ENCODE data around the gene ETV7.

ETV7 gene

GRCh38 chr6:36381502-36382389 is 5.7 kb downstream of the ETV7 start (continued):
- no peak for TF ChIP-seq PATZ1 (CRISPR knock-in tag; IDR thresholded peaks at IDR 0.05; ENCODE audit: borderline replicate concordance)
- TF ChIP-seq ZFP3 (CRISPR knock-in tag; IDR thresholded peaks at IDR 0.05): no peak

- no peak for TF ChIP-seq TOX (CRISPR knock-in tag; IDR thresholded peaks at IDR 0.05; ENCODE audit: borderline replicate concordance)
- no peak for TF ChIP-seq BACH2 (CRISPR knock-in tag; IDR thresholded peaks at IDR 0.05; ENCODE audit: borderline replicate concordance)
- no peak for TF ChIP-seq ZNF70 (CRISPR knock-in tag; IDR thresholded peaks at IDR 0.05)
- no peak for TF ChIP-seq RARB (CRISPR knock-in tag; IDR thresholded peaks at IDR 0.05)
- TF ChIP-seq ZNF565 (CRISPR knock-in tag; conservative IDR thresholded peaks at IDR 0.05; ENCODE audit: low read depth): no peak
- TF ChIP-seq ZFP3 (CRISPR knock-in tag; IDR thresholded peaks at IDR 0.05): no peak
- TF ChIP-seq ESRRG (CRISPR knock-in tag; IDR thresholded peaks at IDR 0.05): no peak
- no peak for TF ChIP-seq TSHZ2 (CRISPR knock-in tag; IDR thresholded peaks at IDR 0.05)
- no peak for TF ChIP-seq PPARA (CRISPR knock-in tag; IDR thresholded peaks at IDR 0.05; ENCODE audit: borderline replicate concordance)
- no peak for TF ChIP-seq ZNF8 (CRISPR knock-in tag; IDR thresholded peaks at IDR 0.05)
- TF ChIP-seq PATZ1 (CRISPR knock-in tag; IDR thresholded peaks at IDR 0.05; ENCODE audit: borderline replicate concordance): no peak
- TF ChIP-seq CSDC2 (CRISPR knock-in tag; IDR thresholded peaks at IDR 0.05): no peak
- TF ChIP-seq ZFP30 (CRISPR knock-in tag; IDR thresholded peaks at IDR 0.05): no peak
- no peak for TF ChIP-seq CREB5 (CRISPR knock-in tag; IDR thresholded peaks at IDR 0.05; ENCODE audit: low read depth)
- no peak for TF ChIP-seq SNAI2 (CRISPR knock-in tag; IDR thresholded peaks at IDR 0.05)
- no peak for TF ChIP-seq ISL1 (CRISPR knock-in tag; IDR thresholded peaks at IDR 0.05)
- TF ChIP-seq ZC3H10 (CRISPR knock-in tag; IDR thresholded peaks at IDR 0.05): no peak
- no peak for TF ChIP-seq ARNTL (CRISPR knock-in tag; IDR thresholded peaks at IDR 0.05; ENCODE audit: borderline replicate concordance, low read depth)
- TF ChIP-seq GLIS3 (CRISPR knock-in tag; IDR thresholded peaks at IDR 0.05): no peak
- TF ChIP-seq TCF4 (CRISPR knock-in tag; IDR thresholded peaks at IDR 0.05; ENCODE audit: borderline replicate concordance): no peak
- no peak for ATAC-seq
These were observed 7.3 kb downstream of the ETV7 start for GRCh38 chr6:36380166-36380565.

- no peak for ATAC-seq
- TF ChIP-seq TOX (CRISPR knock-in tag; IDR thresholded peaks at IDR 0.05; ENCODE audit: borderline replicate concordance): no peak
- no peak for TF ChIP-seq ARNTL (CRISPR knock-in tag; IDR thresholded peaks at IDR 0.05; ENCODE audit: borderline replicate concordance, low read depth)
- no peak for TF ChIP-seq TCF4 (CRISPR knock-in tag; IDR thresholded peaks at IDR 0.05; ENCODE audit: borderline replicate concordance)
- TF ChIP-seq POU6F1 (CRISPR knock-in tag; IDR thresholded peaks at IDR 0.05; ENCODE audit: borderline replicate concordance, low read depth): no peak
- TF ChIP-seq PATZ1 (CRISPR knock-in tag; IDR thresholded peaks at IDR 0.05; ENCODE audit: borderline replicate concordance): no peak
- TF ChIP-seq CREB5 (CRISPR knock-in tag; IDR thresholded peaks at IDR 0.05; ENCODE audit: low read depth): no peak
These were observed 8.5 kb downstream of the ETV7 start for GRCh38 chr6:36378936-36379335.
